HG03103 (cell line): ENCODE data around the gene SPATA2L.
A peak's percentile ranks its signal among the peaks of the same experiment; 100 is the strongest.
"Not testable (repeated sequence)": the region's sequence is repeated elsewhere in the genome, so short reads cannot be mapped to it uniquely, and the experiment has no call there.

Experiments
- ATAC-seq: cut with Tn5 transposase; IDR thresholded peaks from one replicate; pipeline ENCODE4 v1.9.1; 2021; ENCODE audit warnings: low read depth; ENCODE audit not compliant: unreplicated experiment

Gene SPATA2L

DNA sequence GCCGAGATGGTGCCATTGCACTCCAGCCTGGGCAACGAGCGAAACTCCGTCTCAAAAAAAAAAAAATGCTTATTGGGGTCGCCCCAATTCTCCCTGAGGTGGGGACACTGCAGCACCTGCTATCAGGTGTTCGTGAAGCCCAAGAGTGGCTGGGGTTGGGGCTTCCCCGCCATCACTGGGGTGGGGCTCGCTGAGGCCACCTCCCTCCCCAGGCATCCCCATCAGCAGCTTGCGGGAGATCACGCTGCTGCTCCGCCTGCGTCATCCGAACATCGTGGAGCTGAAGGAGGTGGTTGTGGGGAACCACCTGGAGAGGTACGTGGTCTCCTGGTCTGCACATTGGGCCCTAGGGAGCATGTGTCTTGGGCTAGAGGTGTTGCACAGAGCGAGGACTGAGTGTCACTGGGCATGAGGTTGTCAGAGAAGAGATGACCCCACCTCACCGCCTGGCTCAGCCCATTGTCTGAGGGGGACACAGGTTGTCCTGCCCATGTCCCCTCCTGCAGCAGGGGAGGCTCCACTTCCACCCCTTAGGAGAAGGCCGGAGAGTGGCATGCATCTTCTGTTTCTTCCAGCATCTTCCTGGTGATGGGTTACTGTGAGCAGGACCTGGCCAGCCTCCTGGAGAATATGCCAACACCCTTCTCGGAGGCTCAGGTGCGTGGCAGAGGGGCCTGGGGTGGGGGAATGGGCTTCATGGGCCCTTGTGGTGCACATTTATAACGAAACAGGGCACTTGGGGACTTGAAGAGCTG, 10.1 kb downstream of the SPATA2L start:
- no peak for ATAC-seq

DNA sequence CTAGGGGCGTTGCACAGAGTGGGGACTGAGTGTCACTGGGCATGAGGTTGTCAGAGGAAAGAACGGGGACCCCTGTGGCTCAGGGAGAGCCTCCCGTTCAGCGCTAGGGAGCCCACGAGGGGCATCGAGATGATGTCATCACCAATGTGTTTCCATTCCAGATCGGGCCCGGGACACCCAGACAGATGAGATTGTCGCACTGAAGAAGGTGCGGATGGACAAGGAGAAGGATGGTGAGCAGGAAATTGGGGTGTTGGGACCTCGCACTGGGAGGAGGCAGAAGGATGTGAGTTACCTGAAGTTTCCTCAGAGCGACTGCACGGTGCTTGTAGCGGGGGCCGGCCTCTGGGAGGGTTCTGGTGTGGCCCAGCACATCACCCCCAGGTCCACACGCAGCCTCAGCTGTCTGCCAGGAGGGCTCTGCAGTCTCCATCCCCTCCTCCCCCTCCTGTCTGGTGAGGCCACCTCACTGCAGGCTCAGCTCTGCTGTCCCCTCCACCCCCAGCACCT, 11.1 kb downstream of the SPATA2L start:
- ATAC-seq, result no peak

DNA sequence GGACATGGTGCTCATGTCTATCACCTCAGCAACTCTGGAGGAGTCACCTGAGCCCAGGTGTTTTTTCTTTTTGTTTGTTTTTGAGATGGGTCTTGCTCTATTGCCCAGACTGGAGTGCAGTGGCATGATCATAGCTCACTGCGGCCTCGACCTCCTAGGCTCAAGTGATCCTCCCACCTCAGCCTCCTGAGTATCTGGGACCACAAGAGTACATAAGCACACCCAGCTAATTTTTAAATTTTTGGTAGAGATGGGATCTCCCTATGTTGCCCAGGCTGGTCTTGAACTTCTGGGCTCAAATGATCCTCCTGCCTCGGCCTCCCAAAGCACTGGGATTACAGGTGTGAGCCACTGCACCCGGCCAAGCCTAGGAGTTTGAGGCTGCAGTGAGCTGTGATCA, 11.9 kb downstream of the SPATA2L start:
- not testable (repeated sequence) for ATAC-seq

DNA sequence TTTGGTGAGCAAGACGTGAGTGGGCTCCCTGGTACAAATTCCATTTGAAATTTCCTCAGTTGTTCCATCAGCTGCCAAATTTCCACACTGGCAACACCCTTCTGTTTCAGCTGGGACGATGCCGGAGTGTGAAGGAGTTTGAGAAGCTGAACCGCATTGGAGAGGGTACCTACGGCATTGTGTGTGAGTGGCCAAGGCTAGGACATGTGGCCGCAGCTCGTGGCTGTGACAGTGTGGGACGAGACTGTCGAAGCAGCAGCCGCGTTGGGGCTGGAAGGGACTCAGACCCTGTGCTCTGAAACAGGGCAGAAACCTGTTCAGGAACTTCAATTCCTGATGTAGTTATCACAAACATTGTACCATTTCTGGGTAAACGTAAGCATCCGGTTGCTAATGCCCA, 12.4 kb downstream of the SPATA2L start:
- no peak for ATAC-seq

GRCh38 chr16:89688395-89688794, 13.1 kb downstream of the SPATA2L start:
- ATAC-seq, result no peak

DNA sequence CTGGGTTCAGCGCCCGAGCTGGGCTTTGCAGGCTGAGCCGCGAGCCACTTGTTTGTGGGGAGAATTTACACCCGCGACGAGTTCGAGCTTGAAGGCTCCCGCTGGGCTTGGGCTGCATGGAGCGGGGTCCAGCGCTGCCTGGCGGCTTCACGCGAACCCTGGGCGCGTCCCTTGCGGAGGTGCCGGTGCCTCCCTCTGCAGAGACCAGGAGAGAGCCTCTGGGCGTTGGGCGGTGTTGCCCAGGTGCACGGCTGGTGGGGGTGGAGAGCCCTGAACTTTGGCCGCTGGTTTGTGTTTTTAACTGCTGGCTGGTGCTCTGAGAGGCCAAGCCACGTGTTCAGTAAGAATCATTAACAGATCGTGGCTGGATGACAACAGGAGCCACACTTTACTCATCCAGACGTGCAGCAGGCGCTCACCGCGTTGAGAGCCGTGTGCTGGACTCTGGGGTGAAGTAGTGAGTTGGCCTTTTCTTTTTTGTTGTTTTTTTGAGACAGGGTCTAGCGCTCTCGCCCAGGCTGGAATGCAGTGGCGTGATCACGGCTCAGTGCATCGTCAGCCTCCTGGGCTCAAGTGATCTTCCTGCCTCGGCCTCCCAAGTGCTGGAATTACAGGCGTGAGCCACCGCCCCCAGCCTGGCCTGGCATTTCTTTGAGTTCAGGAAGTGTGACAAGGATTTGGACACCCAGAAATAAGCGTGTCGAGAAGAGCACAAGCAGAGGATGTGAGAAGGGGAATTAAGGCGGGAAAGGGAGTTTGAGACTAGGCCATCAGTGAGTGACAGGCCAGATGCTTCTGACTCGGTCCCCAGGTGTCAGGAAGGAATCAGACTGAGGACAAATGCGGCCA, 14.2 kb downstream of the SPATA2L start:
- no peak for ATAC-seq

GRCh38 chr16:89686520-89687091, 14.9 kb downstream of the SPATA2L start, which contains the start of gene CDK10:
TSS of gene CDK10 (plus strand) at chr16:89686689. CDS start at chr16:89686711, 22 bp downstream.
- ATAC-seq, result peak; percentile 78

- no peak for ATAC-seq
Measured at GRCh38 chr16:89685916-89686315, 15.6 kb downstream of the SPATA2L start.

GRCh38 chr16:89678258-89678657, 23.2 kb downstream of the SPATA2L start:
- no peak for ATAC-seq

GRCh38 chr16:89672177-89672941, 29.1 kb downstream of the SPATA2L start:
- ATAC-seq, result no peak

DNA sequence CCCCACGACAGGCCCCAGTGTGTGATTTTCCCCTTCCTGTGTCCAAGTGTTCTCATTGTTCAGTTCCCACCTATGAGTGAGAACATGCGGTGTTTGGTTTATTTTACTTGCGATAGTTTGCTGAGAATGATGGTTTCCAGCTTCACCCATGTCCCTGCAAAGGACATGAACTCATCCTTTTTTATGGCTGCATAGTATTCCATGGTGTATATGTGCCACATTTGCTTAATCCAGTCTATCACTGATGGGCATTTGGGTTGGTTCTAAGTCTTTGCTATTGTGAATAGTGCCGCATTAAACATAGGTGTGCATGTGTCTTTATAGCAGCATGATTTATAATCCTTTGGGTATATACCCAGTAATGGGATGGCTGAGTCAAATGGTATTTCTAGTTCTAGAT, 29.9 kb downstream of the SPATA2L start:
- not testable (repeated sequence) for ATAC-seq

DNA sequence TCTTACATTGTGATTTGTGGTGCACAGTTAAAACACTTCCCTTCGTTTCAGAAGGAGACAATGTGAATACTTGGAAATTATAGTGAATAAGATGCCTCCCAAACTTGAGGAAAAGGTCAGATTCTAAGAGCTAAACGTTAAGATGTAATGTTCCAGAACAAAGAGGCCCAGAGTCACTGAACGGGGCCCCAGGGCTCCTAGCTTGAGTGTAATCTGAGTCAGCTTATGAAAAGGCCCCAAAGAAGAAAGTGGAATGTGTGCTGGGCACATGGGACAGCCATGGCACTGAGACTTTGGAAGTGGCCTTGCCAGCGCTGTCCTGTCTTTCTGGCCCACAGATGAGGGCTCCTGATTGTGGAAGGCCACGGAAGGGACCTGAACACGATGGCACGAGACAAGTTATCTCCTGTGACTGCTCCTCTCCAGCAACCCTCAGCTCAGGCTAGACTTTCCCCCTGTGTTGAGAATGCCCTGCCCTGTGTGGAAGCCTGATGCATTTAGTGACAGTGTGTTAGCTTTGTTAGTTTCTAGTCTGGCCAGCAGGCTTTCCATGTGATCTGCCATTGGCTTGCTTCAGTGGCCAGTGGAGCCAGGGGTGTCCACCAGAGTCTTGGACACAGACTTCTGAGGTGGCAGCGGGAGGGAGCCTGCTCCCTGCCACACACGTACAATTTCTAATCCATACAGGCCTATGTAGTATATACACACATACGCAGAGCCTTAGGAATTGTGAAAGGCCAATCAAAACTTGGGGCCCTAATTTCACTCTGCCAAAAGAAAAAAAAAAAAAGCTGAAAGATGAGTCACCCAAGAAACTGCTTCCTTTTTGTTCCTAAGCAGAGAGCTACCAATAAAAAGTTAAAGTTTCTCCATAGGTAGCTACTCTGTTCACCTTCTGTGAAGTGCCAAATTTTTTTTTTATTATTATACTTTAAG, 30.7 kb downstream of the SPATA2L start:
- ATAC-seq, result no peak

- ATAC-seq, result no peak
Measured at GRCh38 chr16:89669755-89670154, 31.8 kb downstream of the SPATA2L start.

DNA sequence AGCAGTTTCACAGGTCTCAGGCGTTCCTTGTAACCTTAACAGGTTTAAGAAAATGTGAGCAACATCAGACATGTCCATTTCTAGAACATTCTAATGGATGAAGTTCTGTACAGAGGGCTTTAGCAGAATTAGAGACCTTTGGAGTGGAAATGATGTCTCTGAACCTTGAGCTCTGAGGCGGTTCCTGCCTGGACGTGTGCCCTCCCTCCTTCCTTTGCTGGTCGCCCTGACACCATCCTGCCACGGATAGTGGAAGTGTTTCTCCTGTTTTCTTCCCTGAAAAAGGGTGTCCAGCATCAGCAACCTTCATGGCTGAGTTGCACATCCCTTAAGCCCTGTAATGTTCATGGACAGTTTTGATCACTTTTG, 32.7 kb downstream of the SPATA2L start:
- ATAC-seq, result no peak

- no peak for ATAC-seq
Measured at GRCh38 chr16:89667633-89668032, 33.9 kb downstream of the SPATA2L start.

DNA sequence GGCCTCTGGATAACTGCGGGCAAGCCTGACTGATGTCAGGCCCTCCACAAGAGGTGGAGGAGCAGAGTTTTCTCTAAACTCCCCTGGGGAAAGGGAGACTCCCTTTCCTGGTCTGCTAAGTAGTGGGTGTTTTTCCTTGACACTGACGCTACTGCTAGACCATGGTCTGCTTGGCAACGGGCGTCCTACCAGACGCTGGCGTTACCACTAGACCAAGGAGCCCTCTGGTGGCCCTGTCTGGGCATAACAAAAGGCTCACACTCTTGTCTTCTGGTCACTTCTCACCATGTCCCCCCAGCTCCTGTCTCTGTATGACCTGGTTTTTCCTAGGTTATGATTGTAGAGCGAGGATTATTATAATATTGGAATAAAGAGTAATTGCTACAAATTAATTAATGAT, 34.5 kb downstream of the SPATA2L start:
- ATAC-seq, result not testable (repeated sequence)

GRCh38 chr16:89664238-89664637, 37.3 kb downstream of the SPATA2L start:
- ATAC-seq, result not testable (repeated sequence)

DNA sequence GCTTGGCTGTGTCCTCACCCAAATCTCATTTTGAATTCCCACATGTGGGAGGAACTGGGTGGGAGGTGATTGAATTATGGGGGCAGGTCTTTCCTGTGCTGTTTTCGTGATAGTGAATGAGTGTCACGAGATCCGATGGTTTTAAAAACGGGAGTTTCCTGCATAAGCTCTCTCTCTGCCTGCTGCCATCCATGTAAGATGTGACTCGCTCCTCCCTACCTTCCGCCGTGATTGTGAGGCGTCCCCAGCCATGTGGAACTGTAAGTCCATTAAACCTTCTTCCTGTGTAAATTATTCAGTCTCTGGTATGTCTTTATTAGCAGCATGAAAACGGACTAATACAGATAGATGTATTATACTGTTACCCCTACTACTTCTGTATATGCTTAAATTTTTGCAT, 40.3 kb downstream of the SPATA2L start:
- ATAC-seq, result no peak

GRCh38 chr16:89660146-89660545, 41.4 kb downstream of the SPATA2L start:
- ATAC-seq, result no peak
